Activated CD4-positive, alpha-beta memory T cell treated with anti-CD3 and anti-CD28 coated beads, Interleukin-2, amount 10 ng/mL, durations not matched to agents 7 days and 5 days (primary cell): Measurements from ENCODE around the gene ELAVL1. TPM values are rescaled to one million over a fixed set of nuclear protein-coding genes. Genes with fewer than 3 reads are reported as not detected.
"Not testable (repeated sequence)": the region's sequence is repeated elsewhere in the genome, so short reads cannot be mapped to it uniquely, and the experiment has no call there.

ENCODE experiments used
- CTCF ChIA-PET: fragments of 350-600 bp; sonication (Branson Sonifier 250); formaldehyde crosslinking; loops from one replicate; lab custom pipeline; 2021; ENCODE audit warnings: antibody characterized with exemption, inconsistent platforms; lab: Charles Lee
- POLR2A ChIA-PET: fragments of 350-600 bp; sonication (Branson Sonifier 250); formaldehyde crosslinking; loops from one replicate; lab custom pipeline; 2021; ENCODE audit warnings: antibody characterized with exemption; lab: Charles Lee
- DNase-seq: peaks from one replicate; pipeline ENCODE4 v3.0.0-alpha.2; 2020
- H3K27ac Mint-ChIP-seq: one replicate; pipeline ENCODE4 v1.8.0; 2021; ENCODE audit warnings: mild to moderate bottlenecking, mixed read lengths
- H3K27me3 Mint-ChIP-seq: one replicate; pipeline ENCODE4 v1.8.0; 2021; ENCODE audit warnings: mixed read lengths
- H3K36me3 Mint-ChIP-seq: one replicate; pipeline ENCODE4 v1.8.0; 2021; ENCODE audit warnings: low read depth, mixed read lengths
- H3K4me1 Mint-ChIP-seq: one replicate; pipeline ENCODE4 v1.8.0; 2021; ENCODE audit warnings: mixed read lengths
- H3K4me3 Mint-ChIP-seq: one replicate; pipeline ENCODE4 v1.8.0; 2021; ENCODE audit warnings: mild to moderate bottlenecking, mixed read lengths
- H3K9me3 Mint-ChIP-seq: one replicate; pipeline ENCODE4 v1.8.0; 2021; ENCODE audit warnings: mixed read lengths
- total RNA-seq, 2 experiments: library from RNA; stranded (reverse); gene quantifications; one replicate each; pipeline ENCODE4 v1.2.3, GENCODE V29; 2021

ELAVL1 gene
- total RNA-seq, 2 experiments from 2014 or later: 93.6 to 102 TPM

GRCh38 chr19:7918615-7919421, 86.6 kb downstream of the ELAVL1 start:
- H3K9me3 Mint-ChIP-seq: no peaks in the 10 kb centered on the region
- H3K27me3 Mint-ChIP-seq: peaks cover 27% of the 10 kb centered on the region
- H3K4me3 Mint-ChIP-seq: peak overlapping the region; percentile 74
- no peak overlapping the region for H3K27ac Mint-ChIP-seq
- H3K4me1 Mint-ChIP-seq: peaks cover 40% of the 10 kb centered on the region
- H3K36me3 Mint-ChIP-seq: no peaks in the 10 kb centered on the region
- DNase-seq: no peak
- POLR2A ChIA-PET: interaction anchor here (1.3 to 3.3 kb wide), 4 partner anchors 8 to 25 kb away, joined by 3 to 26 read pairs (median 17); partner anchors contain the start of genes MAP2K7 and TIMM44
- CTCF ChIA-PET: interaction anchor here (0.8 to 2.7 kb wide), 8 partner anchors 11 to 50 kb away, joined by 3 to 26 read pairs (median 6); partner anchors contain the start of genes MAP2K7 and TIMM44

- CTCF ChIA-PET: interaction anchor here (0.8 to 1.9 kb wide), 5 partner anchors 14 to 49 kb away, joined by 3 to 7 read pairs (median 4); partner anchors contain the start of genes MAP2K7 and TIMM44
- H3K27me3 Mint-ChIP-seq: peaks cover 27% of the 10 kb centered on the region
- H3K36me3 Mint-ChIP-seq, H3K27ac Mint-ChIP-seq, H3K9me3 Mint-ChIP-seq, DNase-seq: not testable (repeated sequence)
- H3K4me1 Mint-ChIP-seq: peaks cover 40% of the 10 kb centered on the region
- POLR2A ChIA-PET: interaction anchor here (1.2 to 1.4 kb wide), 3 partner anchors 8 to 26 kb away, joined by 3 to 8 read pairs (median 3); partner anchors contain the start of gene MAP2K7
- H3K4me3 Mint-ChIP-seq: peak overlapping the region; percentile 58
These were observed 87.3 kb downstream of the ELAVL1 start for GRCh38 chr19:7918062-7918614.

- peaks cover 27% of the 10 kb centered on the region for H3K27me3 Mint-ChIP-seq
- peak; percentile 62 for DNase-seq
- H3K4me3 Mint-ChIP-seq: peak overlapping the region; percentile 69
- H3K36me3 Mint-ChIP-seq: peaks cover 6% of the 10 kb centered on the region
- no peak overlapping the region for H3K27ac Mint-ChIP-seq
- peaks cover 37% of the 10 kb centered on the region for H3K4me1 Mint-ChIP-seq
- CTCF ChIA-PET: interaction anchor here (0.8 to 1.9 kb wide), 5 partner anchors 14 to 48 kb away, joined by 3 to 8 read pairs (median 6); partner anchors contain the start of genes MAP2K7 and TIMM44
- POLR2A ChIA-PET: interaction anchor here (1.2 to 1.7 kb wide), 4 partner anchors 9 to 48 kb away, joined by 3 to 8 read pairs (median 4); partner anchors contain the start of gene MAP2K7
- H3K9me3 Mint-ChIP-seq: no peaks in the 10 kb centered on the region
These were observed 88.0 kb downstream of the ELAVL1 start for GRCh38 chr19:7917267-7918061.

GRCh38 chr19:7916955-7917266, 88.5 kb downstream of the ELAVL1 start:
- no peak for DNase-seq
- POLR2A ChIA-PET: interaction anchor here (0.9 to 1.7 kb wide), 4 partner anchors 17 to 48 kb away, joined by 3 to 5 read pairs (median 4); no protein-coding TSS in a partner anchor
- no peak overlapping the region for H3K27ac Mint-ChIP-seq
- H3K27me3 Mint-ChIP-seq: peaks cover 27% of the 10 kb centered on the region
- H3K4me1 Mint-ChIP-seq: peaks cover 34% of the 10 kb centered on the region
- CTCF ChIA-PET: interaction anchor here (1.4 to 1.9 kb wide), 2 partner anchors 27 to 47 kb away, joined by 4 to 8 read pairs; partner anchors contain the start of gene TIMM44
- H3K36me3 Mint-ChIP-seq: peaks cover 9% of the 10 kb centered on the region
- H3K9me3 Mint-ChIP-seq: no peaks in the 10 kb centered on the region
- peak overlapping the region; percentile 69 for H3K4me3 Mint-ChIP-seq

GRCh38 chr19:7916103-7916954, 89.1 kb downstream of the ELAVL1 start:
- H3K4me3 Mint-ChIP-seq: peak overlapping the region; percentile 59
- ChIA-PET CTCF (interaction anchor here (1.4 kb wide), 1 partner anchor 27 kb away, joined by 8 read pairs; the partner anchor contains the start of gene TIMM44), POLR2A (interaction anchor here (0.7 to 1.7 kb wide), 5 partner anchors 12 to 47 kb away, joined by 3 to 5 read pairs (median 4); partner anchors contain the start of gene MAP2K7)
- H3K9me3 Mint-ChIP-seq: no peaks in the 10 kb centered on the region
- peaks cover 13% of the 10 kb centered on the region for H3K36me3 Mint-ChIP-seq
- peaks cover 29% of the 10 kb centered on the region for H3K4me1 Mint-ChIP-seq
- H3K27me3 Mint-ChIP-seq: peaks cover 27% of the 10 kb centered on the region
- H3K27ac Mint-ChIP-seq: no peak overlapping the region
- peak; percentile 74 for DNase-seq

GRCh38 chr19:7915250-7916102, 90.0 kb downstream of the ELAVL1 start:
- Mint-ChIP-seq H3K4me3 (peak overlapping the region; percentile 46), H3K27ac (no peak overlapping the region), H3K36me3 (peaks cover 19% of the 10 kb centered on the region), H3K4me1 (peaks cover 24% of the 10 kb centered on the region), H3K9me3 (no peaks in the 10 kb centered on the region), H3K27me3 (peaks cover 27% of the 10 kb centered on the region)
- ChIA-PET CTCF (interaction anchor here (1.4 kb wide), 1 partner anchor 28 kb away, joined by 8 read pairs; the partner anchor contains the start of gene TIMM44), POLR2A (interaction anchor here (0.7 to 1.7 kb wide), 5 partner anchors 11 to 46 kb away, joined by 3 to 5 read pairs (median 4); partner anchors contain the start of gene MAP2K7)
- DNase-seq: no peak

- ChIA-PET POLR2A (no interaction called here), CTCF (no interaction called here)
- peaks cover 19% of the 10 kb centered on the region for H3K4me1 Mint-ChIP-seq
- no peak for DNase-seq
- no peaks in the 10 kb centered on the region for H3K9me3 Mint-ChIP-seq
- peaks cover 25% of the 10 kb centered on the region for H3K27me3 Mint-ChIP-seq
- peaks cover 21% of the 10 kb centered on the region for H3K36me3 Mint-ChIP-seq
- peak within 1 kb of the TSS; percentile 46 for H3K4me3 Mint-ChIP-seq
- no peak within 1 kb of the TSS for H3K27ac Mint-ChIP-seq
These were observed 90.8 kb downstream of the ELAVL1 start, which contains the start of gene TGFBR3L for GRCh38 chr19:7914598-7915045. Gene TGFBR3L, plus strand, starts transcription at chr19:7914830.

GRCh38 chr19:7914099-7914498, 91.3 kb downstream of the ELAVL1 start:
- Mint-ChIP-seq H3K27ac (no peak overlapping the region), H3K9me3 (no peaks in the 10 kb centered on the region), H3K27me3 (peaks cover 23% of the 10 kb centered on the region), H3K4me3 (no peak overlapping the region), H3K4me1 (peaks cover 17% of the 10 kb centered on the region), H3K36me3 (peaks cover 21% of the 10 kb centered on the region)
- POLR2A ChIA-PET: no interaction called here
- CTCF ChIA-PET: no interaction called here
- DNase-seq: no peak

GRCh38 chr19:7913652-7914051, 91.8 kb downstream of the ELAVL1 start:
- no peak overlapping the region for H3K27ac Mint-ChIP-seq
- H3K9me3 Mint-ChIP-seq: no peaks in the 10 kb centered on the region
- H3K36me3 Mint-ChIP-seq: peaks cover 21% of the 10 kb centered on the region
- peaks cover 17% of the 10 kb centered on the region for H3K4me1 Mint-ChIP-seq
- CTCF ChIA-PET: no interaction called here
- DNase-seq: no peak
- peaks cover 20% of the 10 kb centered on the region for H3K27me3 Mint-ChIP-seq
- POLR2A ChIA-PET: no interaction called here
- no peak overlapping the region for H3K4me3 Mint-ChIP-seq

- no peak overlapping the region for H3K27ac Mint-ChIP-seq
- H3K9me3 Mint-ChIP-seq: no peaks in the 10 kb centered on the region
- peaks cover 21% of the 10 kb centered on the region for H3K36me3 Mint-ChIP-seq
- peaks cover 11% of the 10 kb centered on the region for H3K4me1 Mint-ChIP-seq
- POLR2A ChIA-PET: no interaction called here
- peaks cover 13% of the 10 kb centered on the region for H3K27me3 Mint-ChIP-seq
- H3K4me3 Mint-ChIP-seq: no peak overlapping the region
- no peak for DNase-seq
- CTCF ChIA-PET: no interaction called here
These were observed 92.5 kb downstream of the ELAVL1 start for GRCh38 chr19:7912697-7913564.
